MCF 10A (cell line): ENCODE measurements around the gene C12orf43. TPM values are rescaled to one million over a fixed set of nuclear protein-coding genes. Genes with fewer than 3 reads are reported as not detected.
A peak's percentile ranks its signal among the peaks of the same experiment; 100 is the strongest.

Experiments used
- BruUV-seq: library from RNA; stranded (reverse); fragments of 400-500 nt; replicated peaks from 2 replicates; lab custom pipeline; 2021; lab: Mats Ljungman, UMichigan
- CTCF ChIA-PET: fragments of 300-600 bp; sonication (Branson Sonifier 250); formaldehyde crosslinking; extraction: SDS; loops from one replicate; lab custom pipeline; 2021; ENCODE audit warnings: antibody characterized with exemption, inconsistent platforms; lab: Yijun Ruan, JAX
- POLR2A ChIA-PET: fragments of 300-600, 350-650 bp; sonication (Branson Sonifier 250); formaldehyde crosslinking; extraction: SDS; loops from one replicate; lab custom pipeline; 2020; ENCODE audit warnings: antibody characterized with exemption, inconsistent platforms; lab: Yijun Ruan, JAX
- DNase-seq: peaks from one replicate; pipeline ENCODE4 v3.0.0-alpha.2; 2018; ENCODE audit not compliant: unreplicated experiment
- H3K27ac Mint-ChIP-seq: one replicate; pipeline ENCODE4 v1.8.0; 2022; ENCODE audit warnings: mild to moderate bottlenecking, low read depth, mixed read lengths; ENCODE audit not compliant: unreplicated experiment
- H3K27me3 Mint-ChIP-seq: one replicate; pipeline ENCODE4 v1.8.0; 2022; ENCODE audit warnings: mixed read lengths; ENCODE audit not compliant: insufficient read depth, unreplicated experiment
- H3K36me3 Mint-ChIP-seq: one replicate; pipeline ENCODE4 v1.8.0; 2022; ENCODE audit warnings: mild to moderate bottlenecking, moderate library complexity, mixed read lengths; ENCODE audit not compliant: insufficient read depth, unreplicated experiment
- H3K4me1 Mint-ChIP-seq: one replicate; pipeline ENCODE4 v1.8.0; 2022; ENCODE audit warnings: mixed read lengths; ENCODE audit not compliant: insufficient read depth, unreplicated experiment
- H3K4me3 Mint-ChIP-seq: one replicate; pipeline ENCODE4 v1.8.0; 2022; ENCODE audit warnings: mild to moderate bottlenecking, moderate library complexity, mixed read lengths; ENCODE audit not compliant: unreplicated experiment
- H3K9me3 Mint-ChIP-seq: one replicate; pipeline ENCODE4 v1.8.0; 2022; ENCODE audit warnings: mixed read lengths; ENCODE audit not compliant: unreplicated experiment
- intact Hi-C: fragments of 100-400 bp; cut with micrococcal nuclease; formaldehyde crosslinking; loops from 2 replicates; pipeline ENCODE4 v1.14.1; 2022
- total RNA-seq: library from RNA; stranded (reverse); gene quantifications from 2 replicates; pipeline ENCODE4 v1.2.3, GENCODE V29; 2022
- TF ChIP-seq, protein P1 (sequence below): fragments of 200-600 bp; IDR thresholded peaks from one replicate; pipeline ENCODE4 v1.8.0; 2022; ENCODE audit warnings: antibody characterized with exemption, mild to moderate bottlenecking; ENCODE audit not compliant: unreplicated experiment

C12orf43 gene
- total RNA-seq, 1 experiment from 2014 or later = 18.9 TPM

- no peaks in the 10 kb centered on the region for H3K9me3 Mint-ChIP-seq
- BruUV-seq = no TSS peak
- intact Hi-C loops = no loop called here
- no peaks in the 10 kb centered on the region for H3K27me3 Mint-ChIP-seq
- ChIA-PET POLR2A (no interaction called here), CTCF (interaction anchor here (0.7 kb wide), 1 partner anchor 247 kb away, joined by 3 read pairs; no protein-coding TSS in a partner anchor)
- H3K36me3 Mint-ChIP-seq = no peaks in the 10 kb centered on the region
- TF ChIP-seq, protein P1, sequence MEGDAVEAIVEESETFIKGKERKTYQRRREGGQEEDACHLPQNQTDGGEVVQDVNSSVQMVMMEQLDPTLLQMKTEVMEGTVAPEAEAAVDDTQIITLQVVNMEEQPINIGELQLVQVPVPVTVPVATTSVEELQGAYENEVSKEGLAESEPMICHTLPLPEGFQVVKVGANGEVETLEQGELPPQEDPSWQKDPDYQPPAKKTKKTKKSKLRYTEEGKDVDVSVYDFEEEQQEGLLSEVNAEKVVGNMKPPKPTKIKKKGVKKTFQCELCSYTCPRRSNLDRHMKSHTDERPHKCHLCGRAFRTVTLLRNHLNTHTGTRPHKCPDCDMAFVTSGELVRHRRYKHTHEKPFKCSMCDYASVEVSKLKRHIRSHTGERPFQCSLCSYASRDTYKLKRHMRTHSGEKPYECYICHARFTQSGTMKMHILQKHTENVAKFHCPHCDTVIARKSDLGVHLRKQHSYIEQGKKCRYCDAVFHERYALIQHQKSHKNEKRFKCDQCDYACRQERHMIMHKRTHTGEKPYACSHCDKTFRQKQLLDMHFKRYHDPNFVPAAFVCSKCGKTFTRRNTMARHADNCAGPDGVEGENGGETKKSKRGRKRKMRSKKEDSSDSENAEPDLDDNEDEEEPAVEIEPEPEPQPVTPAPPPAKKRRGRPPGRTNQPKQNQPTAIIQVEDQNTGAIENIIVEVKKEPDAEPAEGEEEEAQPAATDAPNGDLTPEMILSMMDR = no peak
- H3K27ac Mint-ChIP-seq = no peak overlapping the region
- peaks cover 26% of the 10 kb centered on the region for H3K4me1 Mint-ChIP-seq
- DNase-seq = no peak
- no peak overlapping the region for H3K4me3 Mint-ChIP-seq
These were observed 14.4 kb upstream of the C12orf43 start for GRCh38 chr12:121030576-121031212.

DNA sequence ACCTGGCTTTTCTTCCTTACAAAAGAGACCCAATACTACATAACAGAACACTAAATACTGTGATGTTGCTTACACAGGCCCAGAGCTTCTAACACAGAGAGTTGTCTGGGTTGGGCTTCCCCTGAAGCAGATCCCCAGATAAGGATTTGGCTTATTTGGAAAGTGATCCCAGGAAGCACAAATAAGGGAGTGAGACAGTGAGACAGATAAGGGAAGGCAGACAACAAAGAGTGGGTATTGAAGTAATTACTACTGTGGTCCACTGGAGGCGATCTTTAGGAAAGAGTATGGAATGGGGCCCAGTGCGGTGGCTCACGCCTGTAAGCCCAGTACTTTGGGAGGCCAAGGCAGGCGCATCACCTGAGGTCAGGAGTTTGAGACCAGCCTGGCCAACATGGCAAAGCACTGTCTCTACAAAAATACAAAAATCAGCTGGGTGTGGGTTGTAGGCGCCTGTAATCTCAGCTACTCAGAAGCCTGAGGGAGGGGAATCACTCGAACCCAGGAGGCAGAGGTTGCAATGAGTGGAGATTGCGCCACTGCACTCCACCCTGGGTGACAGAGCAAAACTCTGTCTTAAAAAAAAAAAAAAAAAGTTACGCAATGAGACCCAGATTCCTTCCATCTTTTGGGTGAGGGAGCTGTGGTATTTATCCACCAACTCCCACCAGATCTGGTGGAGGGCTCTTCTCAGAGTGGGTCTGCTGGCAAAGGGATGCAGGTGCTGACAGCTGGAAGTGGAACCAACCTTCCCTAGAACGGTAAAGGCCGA lies 10.2 kb upstream of the C12orf43 start:
- ChIA-PET POLR2A (interaction anchor here (1.7 kb wide), 1 partner anchor 10 kb away, joined by 6 read pairs; the partner anchor contains the start of gene C12orf43), CTCF (interaction anchor here (0.6 to 0.9 kb wide), 6 partner anchors 7 to 507 kb away, joined by 3 to 4 read pairs (median 3); partner anchors contain the start of gene C12orf43)
- no TSS peak for BruUV-seq
- no peaks in the 10 kb centered on the region for H3K27me3 Mint-ChIP-seq
- intact Hi-C loops = no loop called here
- no peaks in the 10 kb centered on the region for H3K36me3 Mint-ChIP-seq
- no peak for DNase-seq
- H3K4me1 Mint-ChIP-seq = peaks cover 8% of the 10 kb centered on the region
- TF ChIP-seq, protein P1 = no peak
- peak overlapping the region; percentile 64 for H3K27ac Mint-ChIP-seq
- no peaks in the 10 kb centered on the region for H3K9me3 Mint-ChIP-seq
- H3K4me3 Mint-ChIP-seq = no peak overlapping the region

DNA sequence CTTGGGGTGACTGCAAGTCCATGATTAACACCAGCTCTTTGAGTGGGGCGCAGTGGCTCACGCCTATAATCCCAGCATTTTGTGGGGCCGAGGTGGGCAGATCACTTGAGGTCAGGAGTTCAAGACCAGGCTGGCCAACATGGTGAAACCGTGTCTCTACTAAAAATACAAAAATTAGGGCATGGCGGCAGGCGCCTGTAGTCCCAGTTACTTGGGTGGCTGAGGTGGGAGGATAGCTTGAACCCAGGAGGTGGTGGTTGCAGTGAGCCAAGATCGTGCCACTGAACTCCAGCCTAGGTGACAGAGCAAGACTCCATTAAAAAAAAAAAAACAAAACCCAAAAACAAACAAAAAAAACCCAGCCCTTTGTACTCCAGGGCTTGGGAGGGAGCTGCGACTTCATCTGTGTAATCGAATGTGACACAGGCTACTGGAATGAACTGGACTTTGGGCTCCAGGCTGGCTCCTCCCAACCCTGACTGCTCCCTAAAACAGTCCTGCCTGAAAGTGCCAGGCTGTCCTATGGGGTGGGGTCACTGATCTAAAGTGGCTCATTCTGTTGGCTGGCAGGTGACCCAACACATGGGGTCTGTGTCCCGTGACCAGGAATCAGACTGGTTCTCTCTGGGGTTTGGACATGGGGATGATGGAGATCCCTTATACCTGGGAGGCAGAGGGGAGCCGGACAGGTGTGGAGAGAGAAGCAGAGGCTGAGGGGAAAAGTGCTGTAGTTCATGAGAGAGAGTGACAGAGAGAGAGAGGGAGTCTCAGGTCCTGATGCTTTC lies 9.3 kb upstream of the C12orf43 start:
- CTCF ChIA-PET = interaction anchor here (0.7 to 0.9 kb wide), 2 partner anchors 8 to 42 kb away, joined by 3 read pairs; no protein-coding TSS in a partner anchor
- POLR2A ChIA-PET = interaction anchor here (1.7 kb wide), 1 partner anchor 9 kb away, joined by 6 read pairs; the partner anchor contains the start of gene C12orf43
- Mint-ChIP-seq H3K4me1 (peaks cover 8% of the 10 kb centered on the region), H3K27me3 (no peaks in the 10 kb centered on the region), H3K36me3 (no peaks in the 10 kb centered on the region), H3K27ac (peak overlapping the region; percentile 64), H3K9me3 (no peaks in the 10 kb centered on the region), H3K4me3 (no peak overlapping the region)
- no TSS peak for BruUV-seq
- intact Hi-C loops = no loop called here
- no peak for DNase-seq
- TF ChIP-seq, protein P1 = no peak
